ENCODE results near the gene SPINT2. TPM values are rescaled to one million over a fixed set of nuclear protein-coding genes. Genes with fewer than 3 reads are reported as not detected.
A peak's percentile ranks its signal among the peaks of the same experiment; 100 is the strongest.
"Not testable (repeated sequence)": the region's sequence is repeated elsewhere in the genome, so short reads cannot be mapped to it uniquely, and the experiment has no call there.

SPINT2 gene, protein sequence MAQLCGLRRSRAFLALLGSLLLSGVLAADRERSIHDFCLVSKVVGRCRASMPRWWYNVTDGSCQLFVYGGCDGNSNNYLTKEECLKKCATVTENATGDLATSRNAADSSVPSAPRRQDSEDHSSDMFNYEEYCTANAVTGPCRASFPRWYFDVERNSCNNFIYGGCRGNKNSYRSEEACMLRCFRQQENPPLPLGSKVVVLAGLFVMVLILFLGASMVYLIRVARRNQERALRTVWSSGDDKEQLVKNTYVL
- 8.5 and 8.9 TPM in 2 replicates for total RNA-seq (2014; rRNA removed; shearing (Covaris generic))

DNA sequence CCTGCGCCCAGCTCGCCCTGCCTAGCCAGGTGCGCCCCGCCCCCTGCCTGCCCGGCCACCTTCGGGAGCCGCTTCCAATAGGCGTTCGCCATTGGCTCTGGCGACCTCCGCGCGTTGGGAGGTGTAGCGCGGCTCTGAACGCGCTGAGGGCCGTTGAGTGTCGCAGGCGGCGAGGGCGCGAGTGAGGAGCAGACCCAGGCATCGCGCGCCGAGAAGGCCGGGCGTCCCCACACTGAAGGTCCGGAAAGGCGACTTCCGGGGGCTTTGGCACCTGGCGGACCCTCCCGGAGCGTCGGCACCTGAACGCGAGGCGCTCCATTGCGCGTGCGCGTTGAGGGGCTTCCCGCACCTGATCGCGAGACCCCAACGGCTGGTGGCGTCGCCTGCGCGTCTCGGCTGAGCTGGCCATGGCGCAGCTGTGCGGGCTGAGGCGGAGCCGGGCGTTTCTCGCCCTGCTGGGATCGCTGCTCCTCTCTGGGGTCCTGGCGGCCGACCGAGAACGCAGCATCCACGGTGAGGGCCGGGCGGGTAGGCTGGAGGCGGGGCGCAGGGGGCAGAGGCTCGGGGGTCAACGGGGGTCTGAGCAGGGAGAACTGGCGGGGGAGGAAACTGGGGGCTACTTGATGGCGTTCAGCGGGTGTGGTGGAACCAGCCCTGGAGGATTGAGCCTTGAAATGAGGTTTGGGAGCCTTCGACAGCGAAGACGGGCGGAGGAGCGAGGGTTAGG, at the start of gene SPINT2:
Gene SPINT2, plus strand, starts transcription at position 88 of the 727 bp plus-strand sequence. Its CDS starts 320 bp downstream, at position 408.
- DNase-seq (ENCODE audit: low read depth): no peak

DNA sequence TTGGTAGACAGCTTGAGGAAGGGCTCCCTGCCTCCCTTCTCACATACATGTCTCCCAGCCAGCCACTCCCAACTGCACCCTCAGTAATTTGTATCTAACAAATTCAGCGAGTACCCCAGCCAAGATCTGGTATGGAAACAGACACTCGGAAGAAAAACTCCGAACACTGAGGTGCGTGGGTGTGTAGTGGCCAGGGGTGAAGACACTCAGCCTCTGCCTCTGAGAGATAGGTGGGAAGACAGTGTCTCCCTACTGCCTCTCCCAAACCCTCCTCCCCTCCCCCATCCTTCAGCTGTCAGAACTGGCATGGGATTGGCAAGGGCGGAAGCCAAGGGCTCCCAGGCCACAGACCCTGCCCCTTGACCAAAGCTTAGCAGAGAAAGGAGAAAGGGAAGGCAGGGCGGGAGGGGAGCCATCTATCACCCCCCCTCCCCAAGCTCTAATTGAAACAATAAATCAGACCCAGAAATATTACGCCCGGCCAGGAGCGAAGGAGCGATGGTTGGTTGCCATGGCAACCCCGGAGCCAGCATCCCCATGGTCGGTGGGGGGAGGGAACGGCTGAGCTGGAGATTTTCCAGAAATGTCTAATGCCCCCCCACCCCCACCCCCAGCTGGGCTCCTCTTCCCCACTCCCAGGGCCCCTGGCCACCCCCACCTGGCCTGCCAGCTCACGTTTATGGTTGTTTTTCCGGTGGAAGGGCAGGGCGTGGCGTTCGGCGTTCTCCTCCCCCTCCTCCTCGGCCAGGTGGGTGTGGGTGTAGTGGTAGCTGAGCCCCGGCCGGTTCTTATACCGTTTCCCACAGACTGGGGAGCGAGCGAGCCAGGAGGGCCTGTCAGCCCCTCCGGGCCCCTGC, 47.4 kb upstream of the SPINT2 start:
- DNase-seq (ENCODE audit: low read depth): no peak

DNA sequence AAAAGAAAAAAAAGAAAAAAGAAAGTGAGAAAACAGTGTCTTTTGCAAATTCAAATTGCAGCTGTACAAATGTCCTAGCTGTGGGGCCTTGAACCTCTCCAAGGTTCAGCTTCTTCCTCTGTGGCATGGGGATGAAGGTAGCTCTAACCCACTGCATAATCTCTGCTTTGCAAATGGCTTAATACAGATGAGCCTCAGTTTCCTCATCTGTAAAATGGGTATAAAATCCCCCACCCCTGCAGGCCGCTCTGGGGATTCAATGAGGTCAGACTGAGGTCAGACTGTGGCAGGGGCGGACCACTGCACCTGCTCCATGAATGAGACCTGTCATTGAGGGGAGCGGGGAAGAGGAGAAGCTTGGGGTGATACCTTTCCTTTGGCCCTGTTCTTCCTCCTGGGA, 46.2 kb upstream of the SPINT2 start:
- no peak for DNase-seq (ENCODE audit: low read depth)

DNA sequence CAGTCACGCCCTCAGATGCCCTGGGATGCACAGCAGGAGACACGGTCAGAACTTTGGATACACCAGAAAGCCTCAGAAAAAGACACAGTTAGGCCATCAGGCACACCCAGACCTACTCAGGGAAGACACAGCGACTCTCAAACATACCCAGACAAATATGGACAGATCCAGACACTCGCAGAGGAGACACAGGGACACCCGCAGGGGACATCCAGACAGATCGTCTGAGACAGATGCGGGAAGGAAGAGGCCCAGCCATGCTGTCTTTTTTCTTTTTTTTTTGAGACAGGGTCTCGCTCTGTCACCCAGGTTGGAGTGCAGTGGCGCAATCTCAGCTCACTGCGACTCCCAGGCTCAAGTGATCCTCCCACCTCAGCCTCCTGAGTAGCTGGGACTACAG, 45.2 kb upstream of the SPINT2 start:
- DNase-seq (ENCODE audit: low read depth): no peak

DNA sequence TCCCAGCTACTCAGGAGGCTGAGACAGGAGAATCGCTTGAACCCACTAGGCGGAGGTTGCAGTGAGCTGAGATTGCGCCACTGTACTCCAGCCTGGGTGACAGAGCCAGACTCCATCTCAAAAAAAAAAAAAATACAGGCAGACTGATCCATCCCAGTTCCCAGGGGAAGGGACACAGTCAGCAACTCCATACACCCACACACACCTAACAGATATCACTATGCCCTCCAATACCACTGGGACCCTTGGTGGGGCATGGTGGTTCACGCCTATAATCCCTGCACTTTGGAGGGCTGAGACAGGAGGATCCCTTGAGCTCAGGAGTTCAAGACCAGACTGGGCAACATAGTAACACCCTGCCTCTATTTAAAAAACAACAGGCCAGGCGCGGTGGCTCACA, 43.0 kb upstream of the SPINT2 start:
- DNase-seq (ENCODE audit: low read depth): no peak

DNA sequence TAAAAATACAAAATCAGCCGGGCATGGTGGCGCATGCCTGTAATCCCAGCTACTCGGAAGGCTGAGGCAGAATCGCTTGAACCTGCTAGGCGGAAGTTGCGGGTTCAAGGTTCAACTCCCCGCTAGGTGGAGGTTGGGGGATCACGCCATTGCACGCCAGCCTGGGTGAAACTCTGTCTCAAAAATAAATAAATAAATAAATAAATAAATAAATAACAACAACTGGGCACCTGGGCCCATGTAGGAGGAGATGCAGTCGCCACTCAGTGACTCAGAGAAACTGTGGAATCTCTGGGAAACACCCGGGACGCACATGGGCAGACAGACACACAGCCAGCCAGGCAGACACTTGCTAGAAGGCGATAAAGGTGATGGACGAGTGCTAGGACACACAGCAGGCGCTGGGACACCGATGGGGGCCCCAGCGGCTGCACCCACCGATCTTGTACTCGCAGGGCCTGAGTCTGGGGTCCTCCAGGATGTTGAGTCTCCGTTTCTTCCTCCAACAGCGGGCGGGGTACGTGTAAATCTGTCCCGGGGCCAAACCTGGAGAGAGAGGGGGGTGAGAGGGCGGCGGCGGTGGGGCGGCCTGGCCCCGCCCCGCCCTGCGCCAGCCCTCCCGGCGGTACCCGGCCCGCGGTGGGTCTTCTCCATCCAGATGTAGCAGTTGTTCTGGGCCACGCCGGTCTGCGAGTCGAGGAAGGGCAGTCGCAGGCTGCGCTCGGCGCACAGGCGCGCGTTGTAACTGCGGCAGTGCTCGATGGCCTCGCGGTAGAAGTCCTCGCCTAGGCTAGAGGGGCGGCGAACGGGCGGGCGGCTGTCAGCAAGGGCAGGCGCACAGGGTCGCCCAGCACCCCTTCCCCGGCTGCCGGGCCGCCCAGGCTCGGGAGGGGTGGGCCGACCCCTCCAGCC, 42.2 kb upstream of the SPINT2 start:
- no peak for DNase-seq (ENCODE audit: low read depth)

DNA sequence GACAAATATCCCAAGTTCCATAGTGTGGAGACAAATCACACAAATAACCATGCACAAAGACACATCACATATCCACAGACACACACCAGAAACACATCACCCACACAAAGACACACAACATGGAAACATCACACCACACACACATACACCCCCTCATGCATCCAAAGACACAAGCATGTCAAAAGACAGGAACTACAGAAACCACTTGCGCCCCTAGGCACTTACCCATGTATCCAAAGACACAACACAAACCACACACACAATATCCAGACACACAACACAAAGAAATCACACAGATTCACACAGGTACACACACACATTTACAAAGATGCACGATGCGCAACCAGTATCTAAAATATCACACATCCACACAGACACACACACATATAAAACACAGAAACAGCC, 41.3 kb upstream of the SPINT2 start:
- DNase-seq (ENCODE audit: low read depth): no peak

DNA sequence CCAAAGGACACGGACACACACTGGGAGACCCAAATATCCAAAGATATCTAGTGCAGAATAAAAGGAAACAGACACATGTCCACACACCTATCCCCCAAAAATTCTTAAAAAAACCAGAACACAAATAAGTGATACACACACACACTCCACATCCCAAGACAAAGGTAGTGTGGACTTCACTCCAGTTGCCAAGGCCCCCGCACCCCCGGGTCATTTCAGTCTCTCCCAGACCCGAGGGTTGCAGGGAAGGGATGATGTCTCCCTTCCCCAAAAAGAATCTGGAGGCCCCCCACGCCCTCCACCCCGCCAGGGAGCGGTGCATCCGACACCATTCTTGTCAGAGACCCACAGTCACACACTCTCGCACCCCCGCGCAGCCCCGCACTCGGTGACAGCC, 40.8 kb upstream of the SPINT2 start:
- DNase-seq (ENCODE audit: low read depth): no peak

DNA sequence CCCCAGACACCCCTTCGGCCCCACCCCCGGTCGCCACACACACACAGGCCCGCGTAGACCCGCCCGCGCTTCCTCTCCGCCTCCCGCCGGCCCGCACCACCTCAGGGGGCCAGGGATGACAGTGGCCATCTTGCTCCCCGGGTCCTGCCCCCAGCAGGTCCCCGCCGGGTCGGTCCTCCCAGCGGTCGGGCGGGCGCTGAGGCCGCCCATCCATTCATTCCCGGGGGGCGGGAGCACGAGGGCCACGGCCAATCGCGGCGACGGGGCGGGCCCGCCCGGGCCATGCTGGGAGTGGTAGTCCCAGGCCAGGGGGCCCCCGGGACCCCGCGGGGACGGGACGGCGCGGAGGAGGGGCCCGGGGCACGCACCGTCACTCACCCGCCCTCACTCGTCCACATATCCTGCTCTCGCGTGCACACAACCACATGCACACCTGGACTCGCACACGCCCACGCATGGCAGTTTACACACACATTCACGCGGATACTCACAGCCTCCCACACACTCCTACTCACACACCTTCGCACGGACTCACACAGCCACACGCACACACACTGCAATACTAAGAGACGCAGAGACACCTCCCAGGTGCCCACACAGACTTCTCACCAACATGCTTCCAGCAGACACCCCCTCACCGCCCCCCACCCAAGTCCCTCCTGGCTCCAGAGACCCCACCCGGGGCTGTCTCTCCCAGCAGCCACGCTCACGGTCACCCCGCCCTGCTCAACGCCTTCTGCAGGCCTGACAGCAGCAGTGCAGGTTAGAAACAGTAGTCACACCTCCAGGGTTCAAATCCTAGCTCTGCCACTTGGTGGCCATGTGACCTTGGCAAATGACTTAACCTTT, 40.1 kb upstream of the SPINT2 start, which contains the start of gene DPF1:
Gene DPF1, minus strand, starts transcription at position 209 of the 849 bp plus-strand sequence. Its CDS starts 80 bp downstream, at position 129.
- DNase-seq (ENCODE audit: low read depth): peak; percentile 86

DNA sequence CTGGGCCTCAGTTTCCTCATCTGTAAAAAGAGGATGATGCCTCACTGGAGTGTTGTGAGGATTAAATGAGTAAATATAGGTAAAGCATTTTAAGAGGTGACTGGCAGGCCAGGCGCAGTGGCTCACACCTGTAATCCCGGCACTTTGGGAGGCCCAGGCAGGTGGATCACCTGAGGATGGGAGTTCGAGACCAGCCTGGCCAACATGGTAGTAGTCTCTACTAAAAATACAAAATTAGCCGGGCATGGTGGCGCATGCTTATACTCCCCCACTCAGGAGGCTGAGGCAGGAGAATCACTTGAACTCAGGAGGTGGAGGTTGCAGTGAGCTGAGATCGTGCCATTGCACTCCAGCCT, 39.5 kb upstream of the SPINT2 start:
- not testable (repeated sequence) for DNase-seq (ENCODE audit: low read depth)

DNA sequence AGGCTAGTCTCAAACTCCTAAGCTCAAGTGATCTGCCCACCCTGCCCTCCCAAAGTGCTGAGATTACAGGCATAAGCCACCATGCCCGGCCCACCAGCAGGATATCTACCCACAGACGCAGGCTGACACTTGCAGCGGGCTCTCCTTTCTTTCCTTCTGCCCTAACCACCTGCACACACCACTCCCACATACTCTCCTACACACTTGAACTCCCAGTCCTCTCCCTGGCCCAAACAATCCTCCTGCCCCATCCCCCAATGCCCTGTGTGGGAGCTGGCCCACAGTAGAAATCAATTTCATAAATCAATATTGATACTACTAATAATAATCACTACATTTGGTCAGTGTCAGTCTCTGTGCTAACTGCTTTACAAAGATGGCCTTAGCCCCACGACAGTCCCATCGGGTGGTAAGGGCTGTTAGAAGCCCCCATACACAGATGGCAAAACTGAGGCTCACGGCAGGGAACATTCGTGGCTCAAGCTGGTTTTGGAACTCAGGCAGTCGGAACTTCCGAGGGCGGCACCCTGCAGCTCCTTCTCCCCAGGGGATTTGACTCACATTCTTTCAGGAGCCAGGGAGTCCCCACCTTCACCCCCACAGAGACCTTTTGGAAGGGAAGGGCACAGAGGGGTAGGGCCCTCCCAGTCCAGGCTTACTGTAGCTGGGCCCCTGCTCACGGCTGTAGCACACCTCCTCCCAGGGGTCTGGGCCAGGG, 36.9 kb upstream of the SPINT2 start:
- DNase-seq (ENCODE audit: low read depth): no peak

DNA sequence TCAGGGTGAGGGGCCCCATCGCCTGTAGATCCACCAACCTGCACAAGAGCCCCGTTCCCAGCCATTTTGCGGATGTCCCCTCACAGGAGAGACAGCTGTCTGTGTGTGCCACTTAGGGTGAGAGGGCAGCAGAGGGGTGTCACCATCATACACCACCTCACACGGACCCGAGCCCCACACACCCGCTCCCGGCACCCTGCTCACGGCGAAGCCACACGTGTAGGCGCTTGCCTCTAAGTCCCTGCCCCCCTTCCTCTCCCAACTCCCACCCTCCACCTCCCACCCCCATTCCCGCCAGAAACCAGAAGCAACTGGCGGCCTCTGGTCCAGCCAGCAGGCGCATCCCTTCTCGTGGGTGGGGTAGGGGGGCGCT, 36.4 kb upstream of the SPINT2 start:
- DNase-seq (ENCODE audit: low read depth): no peak

DNA sequence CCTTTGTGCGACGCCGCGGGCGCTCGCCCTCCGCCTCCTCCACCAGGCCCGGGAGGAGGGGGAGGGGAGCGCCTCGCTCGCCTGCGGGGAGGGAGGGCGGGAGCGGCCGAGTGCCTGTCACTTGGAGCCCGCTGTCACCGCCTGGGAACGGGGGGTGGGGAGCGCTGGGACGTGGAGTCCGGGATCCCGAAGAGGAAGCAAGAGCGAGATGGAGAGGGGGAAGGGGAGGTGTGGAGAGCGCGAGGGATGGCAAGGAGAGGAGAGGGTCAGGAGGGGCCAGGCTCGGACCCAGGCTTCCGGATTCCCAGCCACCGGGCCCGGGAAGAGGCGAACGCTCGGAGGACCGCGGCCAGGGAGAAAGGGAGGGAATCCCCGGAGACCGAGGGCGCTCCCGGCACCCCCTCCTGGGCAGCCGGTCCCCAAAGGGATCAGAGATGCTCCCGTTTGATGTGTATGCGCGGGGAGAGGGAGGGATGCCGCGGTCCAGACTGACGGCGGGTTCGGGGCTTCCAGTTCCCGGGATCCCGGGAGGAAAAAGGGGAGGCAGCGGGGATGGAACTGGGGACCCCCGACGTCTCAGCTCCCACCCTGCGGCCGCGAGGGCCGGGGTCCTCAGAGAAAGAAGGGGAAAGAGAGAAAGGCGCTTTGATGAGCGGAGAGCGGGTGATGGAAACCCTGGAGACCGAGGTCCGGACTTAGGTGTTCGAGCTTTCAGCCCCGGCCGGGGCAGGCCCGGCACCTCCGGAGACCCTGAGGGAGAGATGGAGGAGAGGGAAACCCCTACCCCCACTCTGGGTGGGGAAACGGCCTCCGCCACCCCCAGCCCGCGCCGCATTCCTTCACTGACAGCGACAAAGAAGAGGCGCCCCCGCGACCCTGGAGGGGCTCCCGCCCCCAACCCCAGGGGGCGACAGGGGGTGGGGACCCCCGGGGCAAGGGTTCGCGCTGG, 35.6 kb upstream of the SPINT2 start:
- peak; percentile 31 for DNase-seq (ENCODE audit: low read depth)

DNA sequence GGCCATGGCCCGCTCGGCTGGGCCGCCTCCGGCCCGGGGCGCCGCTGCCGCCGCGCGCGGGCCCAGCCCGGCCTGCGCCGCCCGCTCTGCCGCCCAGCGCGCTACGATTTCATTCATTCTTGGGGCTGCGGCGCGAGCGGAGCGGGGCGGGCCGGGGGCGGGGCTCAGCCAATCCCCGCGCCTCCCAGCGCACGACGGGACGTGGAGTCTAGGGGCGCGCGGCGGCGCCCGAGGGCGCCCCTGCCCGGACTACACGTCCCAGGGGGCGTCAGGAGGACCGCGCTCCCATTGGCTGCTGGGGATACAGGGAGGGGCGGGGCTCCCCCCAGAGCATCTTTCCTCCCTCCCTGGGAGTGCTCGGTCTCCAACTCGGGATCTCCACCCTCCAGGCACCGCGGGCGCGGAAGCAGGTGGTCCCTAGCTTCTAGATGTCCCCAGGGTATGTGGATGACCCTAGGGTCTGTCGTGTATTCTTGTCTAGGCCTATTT, 34.7 kb upstream of the SPINT2 start:
- DNase-seq (ENCODE audit: low read depth): peak; percentile 90

DNA sequence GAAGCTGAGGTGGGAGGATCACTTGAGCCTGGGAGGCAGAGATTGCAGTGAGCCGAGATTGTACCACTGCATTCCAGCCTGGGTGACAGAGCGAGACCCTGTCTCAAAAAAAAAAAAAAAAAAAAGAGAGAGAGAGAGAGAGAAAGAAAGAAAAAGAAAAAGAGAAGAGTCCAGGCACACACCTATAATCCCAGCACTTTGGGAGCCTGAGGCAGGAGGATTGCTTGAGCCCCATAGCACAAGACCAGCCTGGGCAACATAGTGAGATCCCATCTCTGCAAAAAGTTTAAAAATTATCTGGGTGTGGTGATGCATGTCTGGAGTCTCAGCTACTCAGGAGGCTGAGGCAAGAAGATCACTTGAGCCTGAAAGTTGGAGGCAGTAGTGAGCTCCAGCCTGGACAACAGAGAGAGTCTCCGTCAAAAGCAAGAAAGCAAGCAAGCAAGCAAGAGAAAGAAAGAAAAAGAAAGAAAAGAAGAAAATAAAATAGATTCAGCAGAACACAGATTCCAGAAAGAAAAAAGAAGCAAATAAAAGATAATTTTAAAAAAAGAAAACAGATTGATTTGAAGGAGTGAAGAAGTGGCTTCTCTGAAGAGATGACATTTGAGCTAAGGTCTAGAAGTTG, 33.8 kb upstream of the SPINT2 start:
- not testable (repeated sequence) for DNase-seq (ENCODE audit: low read depth)

DNA sequence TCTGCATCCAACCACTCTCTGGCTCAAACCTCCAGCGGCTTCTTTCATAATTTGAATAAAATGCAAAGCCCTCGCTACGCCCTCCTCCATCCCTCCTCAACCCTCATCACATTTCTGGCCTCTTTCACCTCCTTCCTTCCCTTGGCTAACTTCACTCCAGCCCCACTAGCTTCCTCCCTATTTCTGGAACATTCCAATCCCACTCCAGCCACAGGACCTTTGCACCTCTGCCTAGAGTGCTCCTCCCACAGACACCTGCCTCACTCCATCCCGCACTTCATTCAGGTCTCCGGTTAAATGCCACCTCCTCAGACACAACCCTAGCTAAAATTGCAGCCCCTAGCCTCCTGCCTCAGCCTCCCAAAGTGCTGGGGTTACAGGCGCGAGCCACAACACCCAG, 32.5 kb upstream of the SPINT2 start:
- no peak for DNase-seq (ENCODE audit: low read depth)

DNA sequence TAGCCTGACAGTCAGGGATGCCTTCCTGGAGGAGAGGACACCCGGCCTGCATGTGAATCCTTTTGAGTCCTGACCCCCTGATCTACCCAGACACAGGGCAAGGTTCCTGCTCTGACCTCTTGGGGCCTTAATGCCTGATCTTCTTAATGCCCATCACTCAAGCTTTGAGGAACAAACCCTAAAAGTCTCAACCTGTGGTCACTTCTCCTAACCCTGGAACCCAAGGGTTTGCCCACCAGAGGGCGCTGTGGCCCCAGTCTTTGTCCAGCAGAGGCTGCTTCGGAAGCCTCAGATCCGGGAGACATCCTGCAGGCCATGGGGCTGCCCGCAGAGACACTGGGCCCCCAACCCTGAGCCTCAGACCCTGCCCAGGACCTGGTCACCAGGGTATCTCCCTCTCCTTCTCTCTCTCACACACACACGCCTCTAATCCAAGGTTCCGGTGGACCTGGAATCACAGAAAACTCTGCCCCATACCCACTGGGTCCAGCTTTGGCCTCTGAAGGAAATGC, 30.6 kb upstream of the SPINT2 start:
- peak; percentile 63 for DNase-seq (ENCODE audit: low read depth)

DNA sequence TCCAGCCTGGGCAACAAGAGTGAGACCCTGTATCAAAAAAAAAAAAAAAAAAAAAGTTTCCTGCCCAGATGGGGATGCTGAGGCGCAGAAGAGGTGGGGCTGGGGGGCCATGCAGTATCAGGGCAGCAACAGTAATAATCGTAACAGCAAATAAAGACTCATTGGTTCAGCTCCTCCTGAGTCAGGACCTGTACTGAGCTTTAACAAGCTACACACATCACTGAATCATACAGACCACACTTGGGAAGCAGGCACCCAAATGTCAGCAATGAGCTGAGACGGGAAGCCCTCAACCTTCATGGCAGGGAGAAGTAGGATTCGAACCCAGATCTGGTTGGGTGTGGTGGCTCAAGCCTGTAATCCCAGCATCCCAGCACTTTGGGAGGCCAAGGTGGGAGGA, 29.8 kb upstream of the SPINT2 start:
- DNase-seq (ENCODE audit: low read depth): no peak
